ENCODE data around the gene PRKACB. TPM values are rescaled to one million over a fixed set of nuclear protein-coding genes. Genes with fewer than 3 reads are reported as not detected.

PRKACB gene
- total RNA-seq, 1 donor from 2014 or later, result 44.1 TPM

- no peaks in the 10 kb centered on the region for H3K36me3 ChIP-seq
- H3K4me2 ChIP-seq, result no peak overlapping the region
- TF ChIP-seq EZH2 (IDR thresholded peaks at IDR 0.05) (no peak), CTCF (IDR thresholded peaks at IDR 0.05) (no peak), EZH2phosphoT487 (IDR thresholded peaks at IDR 0.05) (no peak)
- H3K4me3 ChIP-seq, result no peak overlapping the region
- Mint-ChIP-seq H3K27ac (no peak overlapping the region), H3K36me3 (peaks cover 10% of the 10 kb centered on the region), H3K9me3 (peaks cover 9% of the 10 kb centered on the region), H3K4me1 (no peaks in the 10 kb centered on the region), H3K27me3 (ENCODE audit: insufficient read depth, low read depth) (no peaks in the 10 kb centered on the region), H3K4me3 (no peak overlapping the region)
- no peak for DNase-seq (ENCODE audit: low spot score)
- no peaks in the 10 kb centered on the region for H3K27me3 ChIP-seq
- no peaks in the 10 kb centered on the region for H3F3A ChIP-seq (ENCODE audit: low read depth)
- H2AFZ ChIP-seq (replicated peaks), result no peak overlapping the region
- no peaks in the 10 kb centered on the region for H3K9me3 ChIP-seq (ENCODE audit: low read depth)
- H3K79me2 ChIP-seq (ENCODE audit: low read depth), result peaks cover 6% of the 10 kb centered on the region
- peaks cover under 1% of the 10 kb centered on the region for H3K4me1 ChIP-seq
- no peak overlapping the region for H3K9ac ChIP-seq
- no peak overlapping the region for H3K27ac ChIP-seq
- no peaks in the 10 kb centered on the region for H4K20me1 ChIP-seq (ENCODE audit: low read depth)
Measured at GRCh38 chr1:84108900-84109578, 35.0 kb upstream of the PRKACB start.

GRCh38 chr1:84110629-84111028 lies 33.4 kb upstream of the PRKACB start:
- H2AFZ ChIP-seq (replicated peaks), result no peak overlapping the region
- H3K9ac ChIP-seq, result no peak overlapping the region
- no peaks in the 10 kb centered on the region for H4K20me1 ChIP-seq (ENCODE audit: low read depth)
- no peaks in the 10 kb centered on the region for H3K36me3 ChIP-seq
- no peaks in the 10 kb centered on the region for H3K27me3 ChIP-seq
- no peak overlapping the region for H3K27ac ChIP-seq
- no peak overlapping the region for H3K4me3 ChIP-seq
- H3K9me3 ChIP-seq (ENCODE audit: low read depth), result no peaks in the 10 kb centered on the region
- no peak overlapping the region for H3K4me2 ChIP-seq
- H3K9me3 Mint-ChIP-seq, result peaks cover 9% of the 10 kb centered on the region
- peaks cover 7% of the 10 kb centered on the region for H3K36me3 Mint-ChIP-seq
- no peak for DNase-seq (ENCODE audit: low spot score)
- H3F3A ChIP-seq (ENCODE audit: low read depth), result no peaks in the 10 kb centered on the region
- no peak for TF ChIP-seq CTCF (IDR thresholded peaks at IDR 0.05)
- TF ChIP-seq EZH2 (IDR thresholded peaks at IDR 0.05), result no peak
- no peaks in the 10 kb centered on the region for H3K4me1 Mint-ChIP-seq
- no peaks in the 10 kb centered on the region for H3K27me3 Mint-ChIP-seq (ENCODE audit: insufficient read depth, low read depth)
- no peak overlapping the region for H3K27ac Mint-ChIP-seq
- H3K4me1 ChIP-seq, result no peaks in the 10 kb centered on the region
- H3K79me2 ChIP-seq (ENCODE audit: low read depth), result no peaks in the 10 kb centered on the region
- H3K4me3 Mint-ChIP-seq, result no peak overlapping the region

- Histone ChIP-seq H3K9ac (no peak overlapping the region), H3F3A (ENCODE audit: low read depth) (no peaks in the 10 kb centered on the region), H3K4me3 (no peak overlapping the region), H3K27me3 (no peaks in the 10 kb centered on the region), H3K9me3 (ENCODE audit: low read depth) (no peaks in the 10 kb centered on the region), H3K36me3 (no peaks in the 10 kb centered on the region), H3K27ac (no peak overlapping the region), H3K79me2 (ENCODE audit: low read depth) (no peaks in the 10 kb centered on the region), H3K4me1 (peaks cover 2% of the 10 kb centered on the region), H3K4me2 (no peak overlapping the region), H2AFZ (replicated peaks) (no peak overlapping the region), H4K20me1 (ENCODE audit: low read depth) (peaks cover under 1% of the 10 kb centered on the region)
- Mint-ChIP-seq H3K36me3 (peaks cover 4% of the 10 kb centered on the region), H3K27ac (no peak overlapping the region), H3K4me1 (peaks cover 3% of the 10 kb centered on the region), H3K4me3 (no peak overlapping the region), H3K9me3 (no peaks in the 10 kb centered on the region), H3K27me3 (ENCODE audit: insufficient read depth, low read depth) (no peaks in the 10 kb centered on the region)
- DNase-seq (ENCODE audit: low spot score), result no peak
- no peak for TF ChIP-seq EZH2phosphoT487 (IDR thresholded peaks at IDR 0.05)
- no peak for TF ChIP-seq EZH2 (IDR thresholded peaks at IDR 0.05)
- TF ChIP-seq CTCF (IDR thresholded peaks at IDR 0.05), result no peak
Measured at GRCh38 chr1:84116558-84116957, 27.5 kb upstream of the PRKACB start.
